ENCODE data around the gene UNC13D. TPM values are rescaled to one million over a fixed set of nuclear protein-coding genes. Genes with fewer than 3 reads are reported as not detected.

UNC13D gene
- total and polyA plus RNA-seq, 9 of the 15 experiments (the other 6 are each of a cell fraction or from before 2014, with no cell fraction given), result 0.86 to 244 (median 69.2) TPM

DNA sequence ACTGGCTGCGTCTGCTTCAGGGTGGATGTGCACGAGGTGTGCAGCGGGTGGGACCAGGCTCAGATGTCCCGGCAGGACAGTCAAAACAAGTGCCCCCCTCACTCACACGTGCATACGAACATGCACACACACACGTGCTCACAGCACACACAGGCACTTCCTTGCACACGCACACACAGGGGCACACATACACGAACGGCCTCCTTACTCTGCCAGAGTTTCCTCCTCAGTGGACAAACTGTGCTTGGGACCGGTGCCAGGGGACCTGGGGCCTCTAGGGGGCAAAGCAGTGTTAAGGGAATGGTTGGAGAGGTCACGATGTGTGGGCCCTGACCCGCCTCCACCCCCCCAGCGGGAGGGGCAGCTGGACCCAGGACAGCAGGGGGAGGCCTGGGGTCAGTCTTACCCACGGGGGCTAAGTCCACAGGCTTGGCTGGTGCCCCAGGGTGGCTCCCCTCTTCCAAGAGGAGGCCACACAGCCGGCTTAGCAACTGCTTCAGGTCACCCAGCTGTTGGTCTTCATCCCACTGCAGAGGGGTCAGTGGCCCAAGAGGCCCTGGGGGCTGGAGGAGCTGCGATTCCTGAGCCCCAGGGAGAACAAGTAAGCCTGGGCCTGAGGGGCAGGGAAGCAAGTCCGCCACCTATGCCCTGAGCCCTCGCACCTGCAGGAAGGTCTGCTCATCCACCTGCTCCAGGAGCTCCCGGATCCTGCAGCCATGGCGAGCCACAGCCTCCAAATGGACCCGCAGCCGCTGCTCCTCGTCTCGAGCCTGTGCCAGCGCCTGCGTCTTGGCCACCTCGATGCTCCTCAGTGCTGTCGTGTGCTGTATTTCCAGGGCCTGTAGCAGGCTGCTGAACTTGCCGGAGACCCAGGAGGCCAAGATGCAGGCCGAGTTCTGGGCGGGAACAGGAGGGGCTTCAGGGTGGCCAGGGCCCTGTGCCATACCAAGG, 47.7 kb upstream of the UNC13D start (continued):
- TF ChIP-seq, protein P1, sequence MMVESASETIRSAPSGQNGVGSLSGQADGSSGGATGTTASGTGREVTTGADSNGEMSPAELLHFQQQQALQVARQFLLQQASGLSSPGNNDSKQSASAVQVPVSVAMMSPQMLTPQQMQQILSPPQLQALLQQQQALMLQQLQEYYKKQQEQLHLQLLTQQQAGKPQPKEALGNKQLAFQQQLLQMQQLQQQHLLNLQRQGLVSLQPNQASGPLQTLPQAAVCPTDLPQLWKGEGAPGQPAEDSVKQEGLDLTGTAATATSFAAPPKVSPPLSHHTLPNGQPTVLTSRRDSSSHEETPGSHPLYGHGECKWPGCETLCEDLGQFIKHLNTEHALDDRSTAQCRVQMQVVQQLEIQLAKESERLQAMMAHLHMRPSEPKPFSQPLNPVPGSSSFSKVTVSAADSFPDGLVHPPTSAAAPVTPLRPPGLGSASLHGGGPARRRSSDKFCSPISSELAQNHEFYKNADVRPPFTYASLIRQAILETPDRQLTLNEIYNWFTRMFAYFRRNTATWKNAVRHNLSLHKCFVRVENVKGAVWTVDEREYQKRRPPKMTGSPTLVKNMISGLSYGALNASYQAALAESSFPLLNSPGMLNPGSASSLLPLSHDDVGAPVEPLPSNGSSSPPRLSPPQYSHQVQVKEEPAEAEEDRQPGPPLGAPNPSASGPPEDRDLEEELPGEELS (CRISPR knock-in tag; IDR thresholded peaks at IDR 0.05; ENCODE audit: borderline replicate concordance), result no peak
- TF ChIP-seq ZNF436 (CRISPR knock-in tag; IDR thresholded peaks at IDR 0.05) (no peak), POLR2B (IDR thresholded peaks at IDR 0.05; ENCODE audit: low read depth, partially characterized antibody) (peak; percentile 27), HCFC1 (IDR thresholded peaks at IDR 0.05; ENCODE audit: low read depth, low read length) (no peak), ZNF766 (CRISPR knock-in tag; conservative IDR thresholded peaks at IDR 0.05) (no peak), NFIC (IDR thresholded peaks at IDR 0.05) (peak; percentile 37; the same call in 1 of the 2 replicates), BCOR (IDR thresholded peaks at IDR 0.05) (no peak), RBFOX2 (IDR thresholded peaks at IDR 0.05; ENCODE audit: low read depth, low read length) (peak; percentile 14; the same call in 1 of the 2 replicates), KDM5B (IDR thresholded peaks at IDR 0.05; ENCODE audit: insufficient replicate concordance, low read depth, low read length) (no peak), POLR2G (IDR thresholded peaks at IDR 0.05; ENCODE audit: low read depth, low read length) (peak; percentile 52), SRSF3 (IDR thresholded peaks at IDR 0.05; ENCODE audit: insufficient read depth, low read length) (no peak), ZC3H4 (CRISPR knock-in tag; IDR thresholded peaks at IDR 0.05; ENCODE audit: borderline replicate concordance) (no peak)
- TF ChIP-seq, protein P2, sequence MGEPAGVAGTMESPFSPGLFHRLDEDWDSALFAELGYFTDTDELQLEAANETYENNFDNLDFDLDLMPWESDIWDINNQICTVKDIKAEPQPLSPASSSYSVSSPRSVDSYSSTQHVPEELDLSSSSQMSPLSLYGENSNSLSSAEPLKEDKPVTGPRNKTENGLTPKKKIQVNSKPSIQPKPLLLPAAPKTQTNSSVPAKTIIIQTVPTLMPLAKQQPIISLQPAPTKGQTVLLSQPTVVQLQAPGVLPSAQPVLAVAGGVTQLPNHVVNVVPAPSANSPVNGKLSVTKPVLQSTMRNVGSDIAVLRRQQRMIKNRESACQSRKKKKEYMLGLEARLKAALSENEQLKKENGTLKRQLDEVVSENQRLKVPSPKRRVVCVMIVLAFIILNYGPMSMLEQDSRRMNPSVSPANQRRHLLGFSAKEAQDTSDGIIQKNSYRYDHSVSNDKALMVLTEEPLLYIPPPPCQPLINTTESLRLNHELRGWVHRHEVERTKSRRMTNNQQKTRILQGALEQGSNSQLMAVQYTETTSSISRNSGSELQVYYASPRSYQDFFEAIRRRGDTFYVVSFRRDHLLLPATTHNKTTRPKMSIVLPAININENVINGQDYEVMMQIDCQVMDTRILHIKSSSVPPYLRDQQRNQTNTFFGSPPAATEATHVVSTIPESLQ (CRISPR knock-in tag; IDR thresholded peaks at IDR 0.05), result no peak
- TF ChIP-seq, protein P3, sequence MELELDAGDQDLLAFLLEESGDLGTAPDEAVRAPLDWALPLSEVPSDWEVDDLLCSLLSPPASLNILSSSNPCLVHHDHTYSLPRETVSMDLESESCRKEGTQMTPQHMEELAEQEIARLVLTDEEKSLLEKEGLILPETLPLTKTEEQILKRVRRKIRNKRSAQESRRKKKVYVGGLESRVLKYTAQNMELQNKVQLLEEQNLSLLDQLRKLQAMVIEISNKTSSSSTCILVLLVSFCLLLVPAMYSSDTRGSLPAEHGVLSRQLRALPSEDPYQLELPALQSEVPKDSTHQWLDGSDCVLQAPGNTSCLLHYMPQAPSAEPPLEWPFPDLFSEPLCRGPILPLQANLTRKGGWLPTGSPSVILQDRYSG (tag; conservative IDR thresholded peaks at IDR 0.05; ENCODE audit: low read depth), result no peak
- TF ChIP-seq, protein P4, sequence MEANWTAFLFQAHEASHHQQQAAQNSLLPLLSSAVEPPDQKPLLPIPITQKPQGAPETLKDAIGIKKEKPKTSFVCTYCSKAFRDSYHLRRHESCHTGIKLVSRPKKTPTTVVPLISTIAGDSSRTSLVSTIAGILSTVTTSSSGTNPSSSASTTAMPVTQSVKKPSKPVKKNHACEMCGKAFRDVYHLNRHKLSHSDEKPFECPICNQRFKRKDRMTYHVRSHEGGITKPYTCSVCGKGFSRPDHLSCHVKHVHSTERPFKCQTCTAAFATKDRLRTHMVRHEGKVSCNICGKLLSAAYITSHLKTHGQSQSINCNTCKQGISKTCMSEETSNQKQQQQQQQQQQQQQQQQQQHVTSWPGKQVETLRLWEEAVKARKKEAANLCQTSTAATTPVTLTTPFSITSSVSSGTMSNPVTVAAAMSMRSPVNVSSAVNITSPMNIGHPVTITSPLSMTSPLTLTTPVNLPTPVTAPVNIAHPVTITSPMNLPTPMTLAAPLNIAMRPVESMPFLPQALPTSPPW (CRISPR knock-in tag; IDR thresholded peaks at IDR 0.05), result no peak
- TF ChIP-seq, protein P5, sequence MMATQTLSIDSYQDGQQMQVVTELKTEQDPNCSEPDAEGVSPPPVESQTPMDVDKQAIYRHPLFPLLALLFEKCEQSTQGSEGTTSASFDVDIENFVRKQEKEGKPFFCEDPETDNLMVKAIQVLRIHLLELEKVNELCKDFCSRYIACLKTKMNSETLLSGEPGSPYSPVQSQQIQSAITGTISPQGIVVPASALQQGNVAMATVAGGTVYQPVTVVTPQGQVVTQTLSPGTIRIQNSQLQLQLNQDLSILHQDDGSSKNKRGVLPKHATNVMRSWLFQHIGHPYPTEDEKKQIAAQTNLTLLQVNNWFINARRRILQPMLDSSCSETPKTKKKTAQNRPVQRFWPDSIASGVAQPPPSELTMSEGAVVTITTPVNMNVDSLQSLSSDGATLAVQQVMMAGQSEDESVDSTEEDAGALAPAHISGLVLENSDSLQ (IDR thresholded peaks at IDR 0.05), result no peak
